Suprapubic skin (tissue), 4 donors: ENCODE results near the gene ABLIM3.

Source experiments
- EP300 ChIP-seq: sonication (generic); formaldehyde crosslinking; IDR thresholded peaks from one replicate; pipeline ENCODE4 v1.6.1; 2017; ENCODE audit warnings: antibody characterized with exemption
- POLR2A ChIP-seq, 2 donors: fragments of 450-650 bp; IDR thresholded peaks; one replicate each; pipeline ENCODE4 v1.6.1; 2017; ENCODE audit warnings: antibody characterized with exemption in 2 of 2, mild to moderate bottlenecking in 2 of 2, moderate library complexity in 2 of 2
- POLR2AphosphoS5 ChIP-seq, 3 donors: sonication (generic); formaldehyde crosslinking; IDR thresholded peaks; one replicate each; pipeline ENCODE4 v1.6.1; 2017; ENCODE audit warnings: antibody characterized with exemption in 3 of 3
- TF ChIP-seq, protein P1 (sequence below), 2 donors: fragments of 200-600 bp in 1 of 2; fragments of 450-650 bp in 1 of 2; sonication (generic) in 1 of 2; IDR thresholded peaks; one replicate each; pipeline ENCODE4 v1.5.1; 2016 to 2019; ENCODE audit warnings: antibody characterized with exemption in 2 of 2, mild to moderate bottlenecking in 1 of 2, moderate library complexity in 1 of 2

DNA sequence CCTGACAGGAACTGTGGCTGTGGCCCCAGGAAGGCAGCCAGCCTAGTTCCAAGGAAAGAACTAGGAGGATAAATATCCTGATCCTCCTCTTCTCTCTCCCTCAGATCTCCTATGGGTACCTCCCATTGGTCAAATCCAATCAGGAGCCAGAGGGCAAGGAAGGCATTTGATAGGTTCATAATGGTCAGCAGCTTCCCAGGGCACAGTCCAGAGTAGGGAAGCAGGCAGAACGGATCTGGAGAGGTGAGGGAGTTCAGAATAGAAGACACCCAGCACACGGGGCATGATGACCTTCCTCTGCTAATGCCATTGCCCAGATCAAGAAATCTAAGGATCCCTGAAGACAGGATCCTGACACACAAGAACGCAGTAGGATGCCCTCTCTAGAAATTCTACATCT is 8.6 kb downstream of the ABLIM3 start:
- TF ChIP-seq POLR2A (IDR thresholded peaks at IDR 0.05): no peak
- TF ChIP-seq, protein P1, sequence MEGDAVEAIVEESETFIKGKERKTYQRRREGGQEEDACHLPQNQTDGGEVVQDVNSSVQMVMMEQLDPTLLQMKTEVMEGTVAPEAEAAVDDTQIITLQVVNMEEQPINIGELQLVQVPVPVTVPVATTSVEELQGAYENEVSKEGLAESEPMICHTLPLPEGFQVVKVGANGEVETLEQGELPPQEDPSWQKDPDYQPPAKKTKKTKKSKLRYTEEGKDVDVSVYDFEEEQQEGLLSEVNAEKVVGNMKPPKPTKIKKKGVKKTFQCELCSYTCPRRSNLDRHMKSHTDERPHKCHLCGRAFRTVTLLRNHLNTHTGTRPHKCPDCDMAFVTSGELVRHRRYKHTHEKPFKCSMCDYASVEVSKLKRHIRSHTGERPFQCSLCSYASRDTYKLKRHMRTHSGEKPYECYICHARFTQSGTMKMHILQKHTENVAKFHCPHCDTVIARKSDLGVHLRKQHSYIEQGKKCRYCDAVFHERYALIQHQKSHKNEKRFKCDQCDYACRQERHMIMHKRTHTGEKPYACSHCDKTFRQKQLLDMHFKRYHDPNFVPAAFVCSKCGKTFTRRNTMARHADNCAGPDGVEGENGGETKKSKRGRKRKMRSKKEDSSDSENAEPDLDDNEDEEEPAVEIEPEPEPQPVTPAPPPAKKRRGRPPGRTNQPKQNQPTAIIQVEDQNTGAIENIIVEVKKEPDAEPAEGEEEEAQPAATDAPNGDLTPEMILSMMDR (IDR thresholded peaks at IDR 0.05): no peak
- TF ChIP-seq EP300: no peak
- no peak for TF ChIP-seq POLR2AphosphoS5 (IDR thresholded peaks at IDR 0.05)
